Measurements from ENCODE around the gene KIF21B.

Gene KIF21B

DNA sequence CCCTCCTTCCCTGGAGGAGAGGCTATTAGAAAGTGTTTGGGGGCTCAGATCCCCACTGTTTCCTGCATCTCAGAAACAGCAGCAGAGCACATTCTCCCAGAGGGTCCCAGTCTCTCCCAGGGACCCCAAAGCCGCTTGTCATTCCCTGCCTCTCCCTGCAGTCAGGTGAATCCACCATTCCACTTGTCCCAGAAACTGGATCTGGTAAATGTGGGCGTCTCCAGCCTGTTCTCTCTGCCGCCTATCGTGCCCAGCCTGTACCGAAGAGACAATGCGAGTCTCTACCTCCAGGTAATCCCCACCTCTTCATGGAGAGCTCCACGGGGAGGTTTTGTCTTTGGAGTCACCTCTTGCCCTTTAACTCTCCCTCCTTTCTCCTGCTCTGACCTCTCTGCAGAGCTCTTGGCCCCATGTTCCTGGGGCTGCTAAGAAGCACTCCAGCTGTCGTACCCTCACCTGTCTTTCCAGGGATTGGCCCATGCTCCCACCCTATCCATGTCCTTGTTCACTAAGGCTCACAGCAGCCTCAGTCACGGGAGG lies 101.9 kb downstream of the KIF21B start:
- no peak for DNase-seq (ENCODE audit: low read depth)
- TF ChIP-seq, protein P1, sequence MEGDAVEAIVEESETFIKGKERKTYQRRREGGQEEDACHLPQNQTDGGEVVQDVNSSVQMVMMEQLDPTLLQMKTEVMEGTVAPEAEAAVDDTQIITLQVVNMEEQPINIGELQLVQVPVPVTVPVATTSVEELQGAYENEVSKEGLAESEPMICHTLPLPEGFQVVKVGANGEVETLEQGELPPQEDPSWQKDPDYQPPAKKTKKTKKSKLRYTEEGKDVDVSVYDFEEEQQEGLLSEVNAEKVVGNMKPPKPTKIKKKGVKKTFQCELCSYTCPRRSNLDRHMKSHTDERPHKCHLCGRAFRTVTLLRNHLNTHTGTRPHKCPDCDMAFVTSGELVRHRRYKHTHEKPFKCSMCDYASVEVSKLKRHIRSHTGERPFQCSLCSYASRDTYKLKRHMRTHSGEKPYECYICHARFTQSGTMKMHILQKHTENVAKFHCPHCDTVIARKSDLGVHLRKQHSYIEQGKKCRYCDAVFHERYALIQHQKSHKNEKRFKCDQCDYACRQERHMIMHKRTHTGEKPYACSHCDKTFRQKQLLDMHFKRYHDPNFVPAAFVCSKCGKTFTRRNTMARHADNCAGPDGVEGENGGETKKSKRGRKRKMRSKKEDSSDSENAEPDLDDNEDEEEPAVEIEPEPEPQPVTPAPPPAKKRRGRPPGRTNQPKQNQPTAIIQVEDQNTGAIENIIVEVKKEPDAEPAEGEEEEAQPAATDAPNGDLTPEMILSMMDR (IDR thresholded peaks at IDR 0.05; ENCODE audit: insufficient read depth, low read depth, low read length, missing control alignments) = no peak

More for the DNA sequence above, 101.9 kb downstream of the KIF21B start:
- H3K4me3 ChIP-seq (ENCODE audit: low read depth, low read length) = no peak overlapping the region

Measured in GM12865 (cell line).